Measurements from ENCODE around the gene AKT1.

GRCh38 chr14:104798300-104799243, 3.0 kb upstream of the AKT1 start:
- TF ChIP-seq CTCF (conservative IDR thresholded peaks at IDR 0.05; ENCODE audit: low read depth, low read length), result no peak
- no peak for TF ChIP-seq EZH2 (IDR thresholded peaks at IDR 0.05; ENCODE audit: borderline replicate concordance, low read depth, low read length, poor library complexity, severe bottlenecking)
